ENCODE measurements around the gene SGCB.

DNA sequence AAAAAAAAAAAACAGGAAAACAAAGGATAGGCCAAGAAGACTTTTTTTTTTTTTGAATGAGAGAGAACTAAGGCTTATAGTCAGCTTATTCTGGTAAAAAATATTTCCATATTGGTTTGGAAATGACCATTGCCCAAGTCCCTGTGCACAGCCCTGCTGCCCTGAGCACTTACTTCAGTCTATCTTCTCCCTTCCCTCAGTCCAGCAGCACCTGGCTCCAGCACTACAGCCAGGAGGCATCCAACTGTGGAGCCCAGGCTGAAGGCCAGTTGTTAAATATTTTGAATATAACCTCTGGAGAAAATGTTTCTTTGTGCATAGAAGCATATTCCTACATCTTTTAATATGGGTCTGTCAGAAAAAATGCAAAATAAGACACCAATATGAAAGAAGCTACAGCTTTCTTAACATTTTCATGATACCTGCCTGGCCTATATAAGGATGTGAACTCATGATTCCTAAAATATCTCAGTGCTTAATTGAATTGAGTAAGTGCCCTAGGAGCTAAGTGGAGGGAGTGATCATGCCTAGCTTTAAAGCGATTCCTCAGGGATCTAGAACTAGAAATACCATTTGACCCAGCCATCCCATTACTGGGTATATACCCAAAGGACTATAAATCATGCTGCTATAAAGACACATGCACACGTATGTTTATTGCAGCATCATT is 32.4 kb downstream of the SGCB start:
- TF ChIP-seq, protein P1, sequence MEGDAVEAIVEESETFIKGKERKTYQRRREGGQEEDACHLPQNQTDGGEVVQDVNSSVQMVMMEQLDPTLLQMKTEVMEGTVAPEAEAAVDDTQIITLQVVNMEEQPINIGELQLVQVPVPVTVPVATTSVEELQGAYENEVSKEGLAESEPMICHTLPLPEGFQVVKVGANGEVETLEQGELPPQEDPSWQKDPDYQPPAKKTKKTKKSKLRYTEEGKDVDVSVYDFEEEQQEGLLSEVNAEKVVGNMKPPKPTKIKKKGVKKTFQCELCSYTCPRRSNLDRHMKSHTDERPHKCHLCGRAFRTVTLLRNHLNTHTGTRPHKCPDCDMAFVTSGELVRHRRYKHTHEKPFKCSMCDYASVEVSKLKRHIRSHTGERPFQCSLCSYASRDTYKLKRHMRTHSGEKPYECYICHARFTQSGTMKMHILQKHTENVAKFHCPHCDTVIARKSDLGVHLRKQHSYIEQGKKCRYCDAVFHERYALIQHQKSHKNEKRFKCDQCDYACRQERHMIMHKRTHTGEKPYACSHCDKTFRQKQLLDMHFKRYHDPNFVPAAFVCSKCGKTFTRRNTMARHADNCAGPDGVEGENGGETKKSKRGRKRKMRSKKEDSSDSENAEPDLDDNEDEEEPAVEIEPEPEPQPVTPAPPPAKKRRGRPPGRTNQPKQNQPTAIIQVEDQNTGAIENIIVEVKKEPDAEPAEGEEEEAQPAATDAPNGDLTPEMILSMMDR (IDR thresholded peaks at IDR 0.05; ENCODE audit: poor library complexity) = no peak
- no peak for TF ChIP-seq EZH2phosphoT487 (IDR thresholded peaks at IDR 0.05; ENCODE audit: low read depth, severe bottlenecking, unreplicated experiment)

All from hepatocyte (in vitro differentiated cells).